B cell (primary cell): ENCODE results near the gene TP63.

Experiments used
- CTCF ChIP-seq: fragments of 200-600 bp; IDR thresholded peaks from one replicate; pipeline ENCODE4 v1.8.0; 2022; ENCODE audit warnings: antibody characterized with exemption, mild to moderate bottlenecking
- EZH2 ChIP-seq: IDR thresholded peaks from 2 replicates; pipeline ENCODE4 v1.6.1; 2012; ENCODE audit warnings: borderline replicate concordance, low read depth, mild to moderate bottlenecking, moderate library complexity, low read length; ENCODE audit not compliant: insufficient read depth, poor library complexity, severe bottlenecking

GRCh38 chr3:189737071-189737470 is 105.9 kb downstream of the TP63 start:
- TF ChIP-seq CTCF (no peak), EZH2 (no peak)
